IPS-11a (cell line): ENCODE measurements around the gene A1BG.
"Not testable (repeated sequence)": the region's sequence is repeated elsewhere in the genome, so short reads cannot be mapped to it uniquely, and the experiment has no call there.

ENCODE experiments used
- H3K4me3 ChIP-seq: one replicate; pipeline ENCODE4 v1.5.1; 2013; ENCODE audit warnings: low read depth, low read length, control low read depth

A1BG gene

DNA sequence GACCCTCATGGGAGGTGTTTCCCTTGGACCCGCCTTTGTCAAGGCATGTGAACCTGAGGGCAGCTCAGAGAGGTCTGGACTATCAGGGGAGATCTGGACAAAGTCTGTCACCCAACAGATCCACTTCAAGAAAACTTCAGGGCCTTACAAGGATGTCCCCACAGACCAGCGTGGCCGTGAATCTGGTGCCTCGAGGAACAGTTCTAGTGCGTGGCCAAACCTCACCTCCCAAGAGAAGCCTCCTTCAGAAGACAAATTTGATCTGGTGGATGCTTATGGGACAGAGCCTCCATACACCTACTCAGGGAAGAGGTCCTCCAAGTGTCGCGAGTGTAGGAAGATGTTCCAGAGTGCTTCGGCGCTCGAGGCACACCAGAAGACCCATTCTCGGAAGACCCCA lies 15.0 kb downstream of the A1BG start:
- H3K4me3 ChIP-seq, result no peak overlapping the region

DNA sequence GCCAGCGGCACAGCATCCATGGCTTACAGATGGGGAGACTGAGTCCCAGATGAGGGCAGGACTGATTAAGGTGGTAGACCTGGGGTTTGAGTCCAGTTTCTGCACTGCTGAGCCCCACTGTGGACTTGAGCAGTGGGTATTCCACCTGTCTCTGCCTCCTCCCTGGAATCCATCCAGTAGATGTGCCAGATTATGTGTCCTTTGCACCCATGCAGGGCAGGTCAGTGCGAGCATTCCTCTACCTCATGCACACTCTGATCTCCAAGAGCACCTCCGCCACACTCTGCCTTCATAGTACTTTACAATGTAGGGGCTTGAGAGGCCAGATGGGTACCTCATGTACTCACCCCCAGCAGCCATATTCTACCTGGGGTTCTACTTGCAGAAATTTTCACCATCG lies 16.5 kb downstream of the A1BG start:
- H3K4me3 ChIP-seq, result no peak overlapping the region

DNA sequence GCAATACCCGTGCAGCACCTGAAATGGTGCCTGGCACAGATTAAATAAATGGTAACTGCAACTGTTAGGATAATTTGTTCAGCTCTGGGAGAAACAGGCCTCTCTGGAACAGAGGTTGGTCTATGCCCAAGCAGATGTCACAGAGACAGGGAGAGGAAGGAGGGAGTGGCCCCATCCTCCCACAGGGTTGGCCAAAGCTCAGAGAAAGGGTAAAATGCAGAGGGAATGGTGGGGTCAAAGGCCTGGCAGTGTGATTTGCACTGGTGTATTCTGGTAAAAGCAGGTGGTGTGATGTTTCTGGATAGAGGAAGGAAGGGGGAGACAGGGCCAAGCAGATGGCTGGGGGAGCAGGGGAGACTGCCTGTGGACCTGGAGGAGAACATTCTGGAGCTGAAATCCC lies 17.1 kb downstream of the A1BG start:
- no peak overlapping the region for H3K4me3 ChIP-seq

DNA sequence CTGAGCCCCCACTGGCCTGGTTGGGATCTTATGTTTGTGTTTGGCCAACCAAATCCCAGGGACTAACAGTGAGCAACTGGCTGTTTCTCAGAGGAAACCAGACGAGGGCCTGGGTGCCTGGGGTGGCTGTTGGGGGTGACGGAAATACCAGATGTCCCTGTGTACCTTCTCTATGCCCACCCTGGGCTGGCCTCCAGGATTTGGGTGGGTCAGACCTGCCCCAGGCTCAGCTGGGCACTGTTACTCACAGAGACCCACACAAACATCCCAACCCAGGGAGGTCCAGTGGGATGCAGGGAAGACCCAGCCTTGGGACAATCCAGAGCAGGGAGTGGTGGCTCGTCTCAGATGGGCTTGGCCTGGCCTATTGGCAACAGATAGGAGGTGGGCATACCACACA lies 17.7 kb downstream of the A1BG start:
- H3K4me3 ChIP-seq, result no peak overlapping the region

DNA sequence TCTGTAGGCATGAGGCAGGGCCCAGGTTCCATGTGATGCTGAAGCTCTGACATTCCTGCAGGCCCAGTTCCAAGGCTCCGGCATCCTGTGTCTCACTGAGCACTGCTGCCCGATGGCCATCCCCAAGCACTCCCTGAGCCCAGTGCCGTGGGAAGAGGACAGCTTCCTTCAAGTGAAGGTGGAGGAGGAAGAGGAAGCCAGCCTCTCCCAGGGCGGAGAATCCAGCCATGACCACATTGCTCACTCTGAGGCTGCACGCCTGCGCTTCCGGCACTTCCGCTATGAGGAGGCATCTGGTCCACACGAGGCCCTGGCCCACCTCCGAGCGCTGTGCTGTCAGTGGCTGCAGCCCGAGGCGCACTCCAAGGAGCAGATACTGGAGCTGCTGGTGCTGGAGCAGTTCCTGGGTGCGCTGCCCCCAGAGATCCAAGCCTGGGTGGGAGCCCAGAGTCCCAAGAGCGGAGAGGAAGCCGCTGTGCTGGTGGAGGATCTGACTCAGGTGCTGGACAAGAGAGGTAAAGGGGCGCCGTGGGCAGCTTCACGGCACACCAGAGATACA lies 18.5 kb downstream of the A1BG start:
- no peak overlapping the region for H3K4me3 ChIP-seq

DNA sequence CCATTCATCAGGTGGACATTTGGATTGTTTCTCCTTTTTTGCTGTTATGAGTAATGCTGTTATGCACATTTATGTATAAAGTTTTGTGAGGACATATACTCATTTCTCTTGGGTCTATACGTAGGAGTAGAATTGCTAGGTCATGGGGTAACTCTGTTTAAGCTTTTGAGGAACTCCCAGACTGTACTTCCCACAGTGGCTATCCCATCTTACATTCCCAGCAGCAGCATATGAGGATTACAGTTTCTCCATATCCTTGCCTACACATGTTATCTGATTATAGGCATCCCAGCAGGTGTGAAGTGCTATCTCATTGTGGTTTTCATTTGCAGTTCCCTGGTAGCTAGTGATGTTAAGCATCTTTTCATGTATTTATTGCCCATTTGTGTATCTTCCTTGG lies 20.6 kb downstream of the A1BG start:
- no peak overlapping the region for H3K4me3 ChIP-seq

DNA sequence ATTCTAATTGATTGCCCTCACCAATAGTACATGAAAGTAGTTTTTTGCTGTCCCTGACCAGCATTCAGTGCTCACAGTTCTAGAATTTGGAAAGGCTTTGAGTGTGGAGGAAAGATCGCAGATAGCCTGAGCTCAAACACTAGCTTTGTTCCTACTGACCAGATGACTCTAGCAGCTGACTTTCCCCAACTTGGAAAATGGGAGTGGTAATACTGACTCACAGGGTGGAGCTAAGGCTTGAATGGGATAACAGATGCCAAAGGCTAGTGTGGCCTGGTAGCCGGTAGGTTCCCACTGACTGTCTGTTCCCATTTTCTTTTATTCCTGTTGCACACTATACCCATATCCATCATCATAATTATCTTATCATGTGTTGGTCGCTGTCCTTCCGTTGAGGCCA lies 22.8 kb downstream of the A1BG start:
- H3K4me3 ChIP-seq, result no peak overlapping the region

DNA sequence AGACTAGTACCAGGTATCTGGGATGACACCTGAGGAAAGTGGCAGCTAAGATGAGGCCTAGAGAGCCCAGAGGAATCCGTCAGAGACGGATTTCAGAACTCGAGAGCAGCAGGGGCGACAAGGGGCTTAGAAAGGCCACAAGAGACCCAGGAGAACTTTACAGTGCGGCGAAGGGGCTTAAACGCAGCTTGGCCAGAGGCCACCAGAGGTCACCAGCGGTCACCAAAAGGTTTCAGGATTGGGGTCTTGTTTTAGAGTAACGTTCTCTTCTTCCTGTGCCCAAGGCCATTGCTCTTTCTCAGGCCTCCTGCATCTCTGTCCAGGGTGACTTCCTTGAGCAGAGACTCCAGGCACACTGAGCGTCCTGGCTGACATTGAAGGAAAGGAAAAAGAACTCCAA lies 24.3 kb downstream of the A1BG start:
- H3K4me3 ChIP-seq, result no peak overlapping the region

DNA sequence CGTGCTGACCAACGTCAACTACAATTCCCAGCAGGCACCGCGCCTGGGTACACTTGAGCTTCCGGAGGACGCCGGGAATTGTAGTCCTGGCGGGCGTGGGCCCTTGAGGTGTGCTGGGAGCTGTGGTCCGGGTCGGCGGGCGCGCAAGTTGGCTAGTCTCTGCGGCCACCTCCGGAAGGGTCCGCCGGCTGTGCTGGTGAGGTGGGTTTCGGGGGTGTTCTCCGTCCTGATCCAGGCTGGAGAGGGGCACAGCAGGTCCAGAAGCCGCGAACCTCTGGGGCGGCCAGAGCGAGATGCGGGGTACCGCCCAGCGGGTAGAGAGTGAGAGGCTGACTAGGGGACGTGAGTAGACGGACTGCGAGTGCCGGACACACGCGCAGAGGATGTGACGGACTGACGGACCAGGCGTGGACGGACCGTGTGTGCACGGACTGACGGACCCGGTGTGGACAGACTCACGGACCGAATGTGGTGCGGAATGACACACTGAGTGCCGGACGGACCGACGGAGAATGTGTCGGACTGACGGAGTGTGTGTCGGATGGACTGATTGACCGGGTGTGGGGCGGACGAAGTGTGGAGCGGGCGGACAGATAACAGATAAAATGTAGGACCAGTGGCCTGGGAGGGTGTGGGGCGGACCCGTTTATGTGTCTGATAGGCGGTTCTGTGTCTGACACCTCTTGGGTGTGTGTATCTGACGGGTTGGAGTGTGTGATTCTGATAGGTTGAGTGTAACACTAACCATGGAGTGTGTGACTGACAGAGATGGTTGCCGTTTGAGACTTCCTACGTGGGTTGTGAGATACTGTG lies 26.2 kb downstream of the A1BG start, which contains the start of gene ZSCAN22:
Gene ZSCAN22 (plus strand): TSS at position 81 of the 813 bp plus-strand sequence. CDS start 7,809 bp downstream, outside the sequence.
- H3K4me3 ChIP-seq, result peak within 1 kb of the TSS; percentile 97

DNA sequence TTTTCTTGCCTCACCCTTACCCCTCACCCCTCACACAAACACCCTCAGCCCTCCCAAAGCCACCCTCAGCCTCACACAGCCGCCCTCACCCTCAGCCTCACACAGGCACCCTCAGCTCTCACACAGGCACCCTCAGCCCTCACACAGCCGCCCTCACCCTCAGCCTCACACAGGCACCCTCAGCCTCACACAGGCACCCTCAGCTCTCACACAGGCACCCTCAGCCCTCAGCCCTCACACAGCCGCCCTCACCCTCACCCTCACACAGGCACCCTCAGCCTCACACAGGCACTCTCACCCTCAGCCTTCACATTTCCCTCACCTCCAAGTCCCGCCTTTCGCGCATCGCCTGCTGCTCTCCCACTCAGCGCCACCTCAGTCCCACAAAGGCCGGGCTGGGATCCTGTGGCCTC lies 26.8 kb downstream of the A1BG start:
- H3K4me3 ChIP-seq, result peak overlapping the region; percentile 97

DNA sequence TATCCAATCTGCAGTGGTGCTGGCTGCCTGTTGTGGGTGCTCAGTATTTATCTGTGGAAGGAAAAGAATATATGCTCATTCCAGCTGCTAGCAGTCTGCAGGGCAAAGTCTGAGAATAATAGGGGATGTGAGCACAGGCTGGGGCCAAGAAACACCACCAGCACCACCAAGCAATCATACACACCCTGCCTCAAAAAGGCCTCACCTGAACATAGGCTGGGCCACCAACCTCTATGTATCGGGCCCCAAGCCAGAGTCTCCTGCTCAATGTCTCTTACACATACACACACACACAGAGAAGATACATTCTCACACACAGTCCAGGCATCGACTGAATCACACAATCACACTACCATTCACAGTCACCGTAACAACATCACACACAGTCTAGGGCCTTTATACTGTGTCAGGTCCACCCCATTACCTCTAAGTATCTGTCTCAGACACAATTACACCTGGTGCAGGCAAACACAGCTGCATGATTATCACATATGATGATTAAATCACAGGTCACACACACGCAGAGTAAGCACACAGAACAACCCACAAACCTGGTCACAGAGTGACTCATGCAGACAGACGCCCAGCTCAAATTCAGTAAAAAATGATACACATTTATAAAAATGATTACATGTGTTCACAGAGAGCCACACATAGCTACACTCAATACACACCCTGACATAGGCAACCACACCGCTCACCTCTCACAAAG lies 27.8 kb downstream of the A1BG start:
- no peak overlapping the region for H3K4me3 ChIP-seq

DNA sequence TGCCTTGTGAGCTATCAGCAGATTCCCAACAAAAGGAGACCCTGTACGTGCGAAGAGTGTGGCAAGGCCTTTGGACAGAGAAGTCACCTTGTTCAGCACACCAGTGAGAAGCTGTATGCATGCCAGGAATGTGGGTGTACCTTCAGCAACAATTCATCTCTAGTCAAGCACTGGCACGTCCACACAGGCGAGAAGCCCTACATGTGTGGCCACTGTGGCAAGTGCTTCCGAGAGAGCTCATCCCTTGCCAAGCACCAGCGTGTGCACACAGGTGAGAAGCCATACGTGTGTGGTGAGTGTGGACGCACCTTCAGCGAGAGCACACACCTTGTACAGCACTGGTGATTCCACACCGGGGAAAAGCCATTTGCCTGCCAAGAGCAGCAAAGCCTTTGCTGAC lies 34.1 kb downstream of the A1BG start:
- no peak overlapping the region for H3K4me3 ChIP-seq

DNA sequence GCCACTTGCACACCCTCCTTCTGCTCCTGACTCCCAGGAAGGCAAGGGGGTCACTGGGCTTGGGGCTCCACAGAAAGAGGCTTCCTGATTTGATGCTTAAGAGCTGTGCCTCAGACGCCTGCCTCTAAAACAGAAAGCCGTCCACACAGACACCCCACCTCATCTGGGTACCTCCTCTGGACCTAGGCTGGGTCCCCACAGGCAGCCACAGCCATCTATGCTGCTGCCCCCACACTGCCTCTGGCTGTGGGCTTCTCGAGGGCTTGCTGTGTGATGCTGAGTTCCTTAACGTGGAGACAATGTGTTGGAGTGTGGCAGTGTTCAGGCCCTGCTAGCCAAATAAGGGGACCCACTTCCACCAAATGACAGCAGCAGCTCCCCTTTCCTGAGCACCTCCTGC lies 35.0 kb downstream of the A1BG start:
- H3K4me3 ChIP-seq, result no peak overlapping the region

DNA sequence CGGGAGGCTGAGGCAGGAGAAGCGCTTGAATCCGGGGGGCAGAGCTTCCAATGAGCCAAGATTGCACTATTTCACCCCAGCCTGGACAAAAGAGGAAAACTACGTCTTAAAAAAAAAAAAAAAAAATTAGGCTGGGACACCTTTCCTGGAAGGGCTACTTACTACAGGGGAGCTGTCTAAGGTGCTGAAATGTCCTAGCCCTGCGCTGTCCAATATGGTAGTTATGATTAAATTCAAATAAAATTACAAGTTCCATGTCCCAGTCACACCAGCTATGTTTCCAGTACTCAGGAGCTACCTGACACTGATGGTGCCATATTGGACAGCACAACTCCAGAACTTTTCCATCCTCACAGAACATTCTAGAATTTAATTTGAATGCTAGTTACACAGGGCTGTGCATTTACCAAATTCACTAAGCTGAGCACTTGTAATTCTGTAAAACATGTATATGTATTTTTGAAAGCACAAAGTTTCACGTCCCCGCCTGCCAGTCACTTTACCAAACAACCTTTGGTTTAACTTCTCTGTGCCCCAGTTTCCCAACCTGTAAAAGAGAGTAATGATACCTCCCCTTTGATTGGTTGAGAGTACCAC lies 35.7 kb downstream of the A1BG start:
- no peak overlapping the region for H3K4me3 ChIP-seq

DNA sequence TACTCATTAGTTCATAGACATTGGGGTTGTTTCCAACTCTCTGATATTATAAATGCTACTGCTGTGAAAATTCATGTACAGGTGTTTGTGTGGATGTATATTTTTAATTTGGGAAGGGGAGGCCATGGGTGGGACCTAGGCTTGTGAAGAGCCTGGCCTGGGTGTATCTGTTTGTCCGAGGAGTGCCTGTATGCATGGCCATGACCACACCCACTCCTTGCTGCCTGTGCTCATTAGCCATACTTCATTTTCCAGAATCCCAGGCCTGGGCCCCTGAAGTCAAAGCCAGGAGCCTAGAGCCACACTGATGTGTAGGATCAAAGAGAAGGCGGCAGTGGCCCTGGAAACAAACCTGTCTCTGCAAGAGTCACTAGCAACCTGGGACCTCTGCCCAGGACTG lies 37.7 kb downstream of the A1BG start:
- H3K4me3 ChIP-seq, result no peak overlapping the region

DNA sequence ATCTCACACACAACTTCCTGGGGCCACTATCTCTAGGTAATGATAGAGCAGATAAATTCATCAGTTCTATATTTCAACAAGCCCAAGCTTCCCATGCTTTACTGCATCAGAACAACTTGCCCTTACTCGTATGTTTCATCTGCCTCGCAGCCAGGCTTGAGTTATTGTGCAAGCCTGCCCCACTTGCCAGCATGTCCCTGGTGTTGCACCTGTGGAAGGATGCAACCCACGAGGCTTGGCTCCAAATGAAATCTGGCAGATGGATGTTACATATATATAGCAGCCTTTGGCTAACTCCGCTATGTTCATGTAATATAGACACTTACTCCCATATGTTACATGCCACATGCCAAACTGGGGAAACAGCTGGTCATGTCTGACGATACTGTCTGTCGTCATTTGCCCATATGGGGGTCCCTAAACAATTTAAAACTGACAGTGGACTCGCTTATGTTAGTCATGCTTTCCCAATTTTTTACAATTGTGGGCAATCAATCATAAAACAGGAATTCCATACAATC lies 41.9 kb downstream of the A1BG start:
- no peak overlapping the region for H3K4me3 ChIP-seq

DNA sequence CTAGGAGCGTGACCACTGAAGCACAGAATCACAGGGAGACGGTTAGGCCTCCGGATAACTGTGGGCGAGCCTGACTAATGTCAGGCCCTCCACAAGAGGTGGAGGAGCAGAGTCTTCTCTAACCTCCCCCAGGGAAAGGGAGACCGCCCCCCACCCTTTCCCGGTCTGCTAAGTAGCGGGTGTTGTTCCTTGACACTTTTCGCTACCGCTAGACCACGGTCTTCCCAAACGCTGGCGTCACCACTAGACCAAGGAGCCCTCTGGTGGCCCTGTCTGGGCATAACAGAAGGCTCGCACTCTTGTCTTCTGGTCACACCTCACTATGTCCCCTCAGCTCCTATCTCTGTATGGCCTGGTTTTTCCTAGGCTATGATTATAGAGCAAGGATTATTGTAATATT lies 42.6 kb downstream of the A1BG start:
- H3K4me3 ChIP-seq, result not testable (repeated sequence)

DNA sequence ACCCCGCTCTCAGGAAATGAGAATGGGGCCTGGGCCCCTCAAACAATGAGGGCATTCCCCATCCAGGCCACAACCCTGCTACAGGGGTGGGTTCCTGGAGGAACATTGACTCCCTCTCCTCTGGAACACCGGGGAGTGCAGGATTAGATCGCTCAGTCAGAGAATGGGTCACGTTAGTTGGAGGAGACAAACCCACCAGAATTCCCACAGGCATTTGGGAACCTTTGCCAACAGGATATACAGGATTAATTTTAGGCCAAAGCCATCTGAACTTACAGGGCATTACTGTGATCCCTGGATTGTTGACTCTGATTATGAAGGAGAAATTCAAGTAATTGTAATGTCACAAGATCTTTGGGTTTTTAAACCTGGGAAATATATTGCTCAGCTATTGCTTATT lies 45.6 kb downstream of the A1BG start:
- H3K4me3 ChIP-seq, result no peak overlapping the region

DNA sequence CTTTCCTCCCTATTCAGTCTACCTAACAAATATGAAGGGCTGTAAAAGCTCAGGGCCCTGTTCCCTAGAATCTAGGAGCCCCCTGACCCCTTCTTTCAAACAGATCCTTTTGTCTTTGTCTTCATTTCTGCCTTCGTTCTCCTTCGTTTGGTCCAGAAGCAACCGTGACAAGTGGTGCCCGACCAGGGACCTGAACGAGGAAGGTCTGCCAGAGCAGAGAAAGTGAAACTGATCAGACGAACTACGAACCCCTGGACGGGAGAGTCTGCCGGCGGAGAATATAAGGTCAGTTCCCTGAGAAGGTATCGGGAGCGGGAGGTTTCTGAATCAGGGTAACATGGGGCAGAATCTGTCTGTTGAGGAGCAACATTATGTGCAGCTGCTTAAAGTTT lies 47.4 kb downstream of the A1BG start:
- H3K4me3 ChIP-seq, result peak overlapping the region; percentile 97

DNA sequence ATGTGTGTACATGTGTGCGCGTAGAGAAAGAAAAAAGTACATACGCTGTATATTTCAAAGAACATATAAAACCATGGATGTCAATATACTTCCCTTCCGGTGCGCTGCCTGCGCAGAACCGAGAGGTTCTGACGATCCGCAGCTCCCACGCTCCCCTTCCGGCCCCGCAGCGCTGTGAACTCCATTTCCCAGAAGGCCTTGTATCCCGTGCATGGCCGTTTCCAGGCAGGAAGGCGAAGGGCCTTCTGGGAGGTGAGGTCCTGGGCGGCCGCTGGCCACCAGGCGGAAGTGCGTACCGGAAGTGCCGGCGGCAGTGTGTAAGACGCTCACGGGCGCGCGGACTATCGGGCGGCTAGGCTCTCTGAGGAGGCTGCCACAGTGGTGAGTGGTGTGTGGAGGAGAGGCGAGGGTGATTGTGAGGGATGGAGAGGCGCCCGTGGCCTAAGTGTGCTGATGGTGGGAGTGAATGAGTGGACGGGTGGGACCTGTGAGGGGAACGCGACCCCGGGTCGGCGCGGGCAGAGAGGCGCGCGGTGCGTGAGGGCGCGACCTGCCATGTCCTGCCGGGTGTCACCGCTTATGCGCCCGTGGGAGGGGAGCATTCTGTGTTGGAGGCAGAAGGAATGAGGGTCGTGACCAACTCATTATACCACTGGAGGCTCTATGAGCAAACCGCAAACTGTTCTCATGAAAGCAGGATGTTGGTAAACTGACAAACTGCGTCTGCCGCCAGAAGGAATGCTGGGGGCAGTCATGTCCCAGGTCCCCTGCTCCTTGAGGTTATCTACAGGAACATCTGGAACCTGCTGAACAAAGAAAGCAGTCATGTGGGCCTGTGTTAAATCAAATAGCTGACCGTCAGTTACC lies 48.0 kb downstream of the A1BG start, which contains the start of gene ERVK3-1:
Gene ERVK3-1 (plus strand): TSS at position 313 of the 867 bp plus-strand sequence. CDS start 6,792 bp downstream, outside the sequence.
- H3K4me3 ChIP-seq, result peak within 1 kb of the TSS; percentile 97

DNA sequence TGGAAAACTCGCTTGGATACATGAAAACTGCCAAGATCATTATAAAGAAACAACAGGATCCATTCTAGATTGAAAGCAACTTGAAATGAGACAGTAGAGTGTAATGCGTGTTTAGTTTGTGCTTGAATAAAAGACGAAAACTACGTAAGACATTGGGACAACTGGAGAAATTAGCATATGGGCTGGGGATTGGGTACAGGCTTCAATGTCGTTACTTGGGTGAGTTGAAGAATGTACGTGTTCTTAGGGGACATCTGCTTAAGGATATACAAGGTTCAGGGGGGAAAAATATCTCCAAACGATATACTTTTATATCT lies 48.6 kb downstream of the A1BG start:
- H3K4me3 ChIP-seq, result peak overlapping the region; percentile 97
